Islet of Langerhans (tissue), 1 donor: ENCODE measurements around the gene IL1RAPL1.

Experiments
- FAIRE-seq: peaks from one replicate; lab custom pipeline; 2011; peaks lifted over from hg19 to GRCh38; lab: Jason Lieb, UNC

The IL1RAPL1 gene

DNA sequence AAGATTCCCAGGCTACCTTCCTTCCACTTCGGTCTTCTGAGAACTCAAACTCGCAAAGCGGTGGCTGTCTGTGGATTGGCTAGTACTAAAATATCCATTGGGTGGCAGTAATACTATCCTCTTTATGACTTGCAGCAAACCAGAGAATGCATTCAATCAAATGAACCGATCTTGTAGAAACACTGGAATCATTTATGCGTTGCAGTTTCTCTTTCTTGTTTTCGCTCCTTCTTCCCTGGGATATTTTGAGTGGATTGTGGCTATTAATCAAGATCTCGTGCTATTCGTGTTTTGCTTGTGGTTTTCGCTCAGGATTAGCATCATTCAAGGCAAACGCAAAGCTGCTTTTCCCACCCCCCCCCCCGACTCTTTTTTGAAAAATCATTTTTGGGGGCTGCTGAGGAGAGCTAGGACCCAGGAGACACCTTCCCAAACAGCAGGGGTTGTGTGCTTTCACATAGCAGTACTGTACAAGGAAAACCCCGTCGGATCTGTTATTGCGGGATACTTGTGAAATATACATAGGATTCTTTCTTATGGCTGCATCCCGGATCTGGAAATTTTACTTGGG, at the start of gene IL1RAPL1:
IL1RAPL1 (plus strand) TSS at position 466 of the 571 bp plus-strand sequence.
- peak; percentile 98 for FAIRE-seq

DNA sequence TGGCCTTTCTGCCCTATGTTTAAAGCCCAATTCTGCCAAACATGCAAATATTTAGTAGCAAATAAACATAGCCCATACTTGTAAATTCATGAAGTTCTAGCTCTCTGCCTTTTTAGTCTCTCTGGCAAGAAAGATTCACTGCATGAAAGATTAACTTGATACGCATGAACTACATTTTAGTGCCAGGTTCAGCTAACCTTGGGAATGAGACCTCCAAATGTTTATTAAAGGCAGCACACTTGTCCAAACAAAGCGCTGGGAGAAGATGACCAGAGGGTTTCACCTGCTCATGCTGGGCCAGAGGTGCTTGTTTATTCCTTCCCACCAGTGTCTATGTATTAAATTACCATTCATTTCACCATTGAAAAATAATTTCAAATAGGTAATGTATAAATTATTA, 44.5 kb upstream of the IL1RAPL1 start:
- no peak for FAIRE-seq

DNA sequence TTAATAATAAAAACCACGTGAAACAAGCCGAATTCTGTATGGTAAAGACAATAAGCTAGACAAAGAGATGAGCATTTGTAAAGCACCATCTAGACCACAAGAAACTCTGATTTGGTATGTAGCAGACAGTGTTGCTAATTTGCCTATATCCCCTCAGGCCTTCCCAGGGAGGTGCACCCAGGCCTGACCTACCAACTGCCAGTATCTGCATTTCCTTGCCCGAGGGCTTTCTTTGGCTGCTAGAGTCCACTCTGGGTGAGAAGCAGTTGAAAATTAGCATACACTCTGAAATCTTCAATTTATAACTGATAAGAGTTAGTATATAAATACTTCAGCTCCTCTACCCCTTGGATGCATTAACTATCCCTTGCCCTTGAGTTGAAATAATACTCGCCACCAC, 37.4 kb upstream of the IL1RAPL1 start:
- no peak for FAIRE-seq

DNA sequence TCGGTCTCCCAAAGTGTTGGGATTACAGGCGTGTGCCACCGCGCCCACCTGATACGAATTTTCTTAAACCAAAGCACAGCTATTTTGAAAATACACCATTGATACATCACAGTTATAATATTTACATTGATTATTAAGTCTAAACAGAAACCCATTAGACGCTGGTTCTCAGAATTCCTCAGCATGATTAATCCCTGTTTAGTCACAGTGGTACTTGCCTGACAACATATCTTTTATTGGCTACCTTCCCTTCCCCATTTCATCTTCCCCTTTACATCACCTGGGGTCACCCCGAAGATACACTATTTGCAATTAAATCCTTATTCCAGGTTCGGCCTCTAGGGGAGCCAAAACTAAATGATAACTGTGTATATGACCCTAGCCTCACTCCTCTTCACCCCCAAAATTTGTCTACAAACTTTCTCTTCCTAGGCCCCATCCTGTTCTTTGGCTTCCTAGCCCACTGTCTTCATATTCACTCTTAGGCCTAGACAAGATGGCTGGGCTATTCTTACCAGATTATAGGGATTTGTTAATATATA, 36.8 kb upstream of the IL1RAPL1 start:
- FAIRE-seq: no peak

DNA sequence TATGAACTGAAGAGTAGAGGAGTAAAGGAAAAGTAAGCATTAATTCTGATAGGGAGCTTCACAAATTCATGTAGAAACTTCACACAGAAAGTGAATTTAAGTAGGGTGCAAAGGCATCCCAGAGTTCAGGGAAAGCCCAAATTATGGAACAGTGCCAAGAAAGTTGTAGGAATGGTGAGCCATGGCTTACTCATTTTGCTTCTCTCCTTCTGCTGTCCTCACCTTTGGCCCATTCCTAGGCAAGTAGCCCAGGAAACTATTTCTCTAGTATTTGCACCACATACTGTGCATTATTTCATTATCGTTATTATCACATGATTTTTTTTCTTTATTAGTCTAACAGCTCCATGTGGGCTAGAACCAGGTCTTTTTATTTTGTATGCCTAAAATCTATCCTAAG, 34.9 kb upstream of the IL1RAPL1 start:
- FAIRE-seq: no peak

DNA sequence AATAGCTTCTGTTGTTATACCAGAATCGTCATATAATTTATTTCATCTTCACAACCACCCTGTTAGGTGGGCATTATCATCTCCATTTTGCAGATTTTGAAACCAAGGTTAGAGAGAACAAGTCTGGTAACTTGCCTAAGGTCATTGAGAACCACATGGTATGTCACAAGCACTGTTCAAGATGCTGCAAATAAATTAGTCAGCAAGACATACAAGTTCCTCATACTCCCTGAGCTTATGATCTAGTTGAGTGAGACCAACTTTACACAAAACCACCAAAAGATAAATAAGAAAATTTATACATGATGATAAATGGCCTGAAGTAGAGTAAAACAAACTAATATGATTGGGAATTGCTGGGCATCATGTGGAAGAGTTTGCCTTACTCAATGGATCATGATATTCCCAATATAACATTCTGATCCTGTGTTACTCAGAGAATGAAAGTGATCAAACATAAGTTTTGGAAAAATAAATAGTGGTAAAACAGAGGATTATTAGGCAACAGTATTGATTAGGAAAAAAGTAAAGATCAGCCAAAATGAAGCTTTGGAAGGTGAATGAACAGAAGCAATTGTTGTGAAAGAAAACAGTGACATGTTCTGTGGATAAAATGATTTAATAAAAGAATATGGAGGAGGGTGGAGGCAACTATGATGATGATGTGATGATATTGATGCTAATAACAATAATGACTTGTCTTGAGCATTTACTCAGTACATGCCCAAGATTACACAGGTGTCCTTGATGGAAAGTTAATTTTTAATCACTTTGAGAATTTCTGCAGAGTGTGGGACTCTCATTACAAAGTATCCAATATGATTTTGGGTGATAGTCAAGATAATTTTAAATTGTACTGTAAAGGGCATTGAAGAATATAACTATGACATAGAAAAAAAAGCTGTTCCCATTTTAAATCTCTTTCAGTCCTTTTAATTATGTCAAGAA, 34.1 kb upstream of the IL1RAPL1 start:
- no peak for FAIRE-seq

DNA sequence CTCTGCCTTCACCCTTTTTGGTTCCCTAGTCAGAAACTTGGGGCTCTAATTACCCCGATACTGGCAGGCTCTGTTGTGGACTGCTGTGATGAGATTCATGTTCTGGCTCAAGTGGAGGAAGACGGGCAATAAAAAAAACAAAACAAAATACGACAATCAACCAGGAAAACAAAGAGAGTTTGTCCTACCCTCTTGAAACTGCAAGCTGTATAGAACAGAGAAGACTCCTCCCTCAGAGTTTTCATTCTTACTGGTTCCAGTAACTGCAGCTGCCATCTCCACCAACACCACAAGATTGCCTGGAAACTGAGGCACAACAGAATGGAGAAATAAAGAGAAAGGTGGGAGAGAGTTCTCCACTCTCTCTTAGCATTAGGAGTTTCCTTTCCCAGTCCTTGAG, 11.1 kb upstream of the IL1RAPL1 start:
- FAIRE-seq: no peak

DNA sequence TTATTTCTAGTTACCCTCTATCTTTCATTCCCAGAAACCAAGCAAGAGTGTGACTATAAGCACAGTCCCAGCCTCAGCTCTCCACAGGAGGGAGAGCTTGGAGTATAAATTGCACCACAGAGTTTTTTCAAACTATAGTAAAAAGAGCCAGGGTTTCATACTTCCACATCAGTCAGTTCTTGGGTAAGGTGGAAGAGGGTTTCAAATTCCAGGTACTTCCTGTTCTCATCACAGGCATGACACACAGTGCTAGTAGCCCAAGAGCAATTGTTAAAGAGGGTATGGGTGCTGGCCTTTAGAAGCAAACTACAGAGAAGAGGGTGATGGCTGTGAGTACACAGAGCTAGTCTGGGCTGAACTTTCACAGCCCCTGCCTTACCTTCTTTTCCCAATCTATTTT, 5.7 kb upstream of the IL1RAPL1 start:
- no peak for FAIRE-seq

DNA sequence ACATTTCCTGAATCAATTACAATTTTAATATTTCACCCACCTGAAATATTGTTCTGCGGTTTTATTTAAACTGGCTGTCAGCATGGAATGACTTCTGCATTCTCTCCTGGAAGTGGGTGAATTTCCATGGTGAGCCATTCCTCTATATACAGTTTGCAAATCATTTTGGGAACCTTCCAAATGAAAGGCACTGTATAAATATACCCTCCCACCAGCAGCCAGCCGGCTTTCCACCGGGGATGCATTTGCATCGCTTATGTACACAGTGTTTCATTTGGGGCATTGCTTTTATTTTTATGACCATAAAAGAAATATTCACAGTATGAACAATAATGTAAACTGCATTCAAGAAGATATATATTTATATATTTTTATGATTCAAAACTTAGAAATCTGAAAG, 4.7 kb upstream of the IL1RAPL1 start:
- no peak for FAIRE-seq

DNA sequence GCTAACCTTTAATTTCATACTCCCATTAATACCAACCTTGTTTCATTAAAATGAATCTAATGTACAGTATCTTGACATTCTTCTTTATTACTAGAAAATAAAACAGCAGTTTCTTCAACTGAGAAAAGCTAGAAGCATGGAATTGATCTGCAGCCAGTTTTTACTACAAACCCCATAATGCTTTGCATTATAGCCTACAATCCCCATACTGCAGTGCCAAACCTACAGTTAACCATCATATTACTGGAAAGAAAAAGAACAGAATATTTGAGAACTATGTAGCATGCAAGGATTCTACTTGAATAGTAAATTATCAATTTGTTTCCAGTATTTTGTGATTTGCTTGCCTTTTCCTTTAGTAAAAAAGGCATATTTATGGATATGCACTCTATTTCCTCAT, 3.2 kb upstream of the IL1RAPL1 start:
- FAIRE-seq: no peak

DNA sequence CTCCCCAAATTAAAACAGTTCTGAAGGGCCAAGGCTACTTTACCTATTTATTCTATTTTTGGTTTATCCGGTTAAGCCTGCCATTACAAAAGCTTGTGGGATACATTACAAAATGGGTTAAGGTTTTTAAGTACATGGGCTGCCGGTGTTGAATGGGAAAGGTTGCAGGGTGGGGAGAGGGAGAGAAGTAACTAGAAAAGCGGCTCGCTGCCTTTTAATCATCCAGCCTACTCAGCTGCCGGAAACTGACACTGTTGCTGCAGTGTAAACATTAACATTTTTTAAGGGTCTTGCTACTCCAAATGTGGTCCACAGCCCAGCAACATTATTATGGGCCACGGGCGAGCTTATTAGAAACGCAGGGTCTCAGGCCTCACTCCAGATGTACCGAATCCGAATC, 1.5 kb upstream of the IL1RAPL1 start:
- FAIRE-seq: no peak

DNA sequence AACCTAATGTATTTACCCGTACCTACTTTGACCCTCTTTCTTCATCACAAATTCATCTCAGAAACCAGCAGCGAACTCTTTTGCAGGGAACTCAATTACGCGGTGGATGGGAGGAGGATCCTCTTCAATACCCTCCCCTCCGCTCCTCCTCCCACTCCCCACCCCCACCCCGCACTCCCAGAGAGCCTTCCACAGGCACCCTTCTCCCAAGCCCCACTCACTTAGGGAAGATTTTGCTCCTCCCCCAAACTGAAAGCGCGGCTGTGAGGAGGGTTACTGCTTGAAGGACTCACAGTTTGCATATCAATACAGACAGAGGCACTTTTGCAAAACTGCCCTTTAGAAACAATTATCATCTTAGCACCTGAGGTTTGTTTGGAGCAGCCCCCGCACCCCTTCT, 960 bp upstream of the IL1RAPL1 start:
- FAIRE-seq: no peak

DNA sequence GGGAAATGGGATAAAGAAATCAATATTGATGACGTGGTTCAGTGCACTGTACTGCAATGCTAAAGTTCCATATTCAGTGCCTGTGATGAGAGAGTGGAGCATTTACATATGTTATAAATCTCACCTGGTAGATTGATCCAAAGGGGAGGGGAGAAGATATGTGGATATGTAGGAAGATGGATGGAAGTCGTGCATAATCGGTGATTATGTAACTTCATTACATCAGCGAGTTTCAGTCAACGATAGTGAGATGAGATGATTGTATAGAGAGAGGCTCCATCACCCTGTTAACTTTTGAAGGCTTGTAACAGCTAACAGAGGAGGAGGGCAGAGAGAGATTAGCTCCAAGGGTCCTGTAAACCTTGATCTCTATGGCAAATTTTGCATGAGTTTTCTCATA, 1.8 kb downstream of the IL1RAPL1 start:
- no peak for FAIRE-seq

DNA sequence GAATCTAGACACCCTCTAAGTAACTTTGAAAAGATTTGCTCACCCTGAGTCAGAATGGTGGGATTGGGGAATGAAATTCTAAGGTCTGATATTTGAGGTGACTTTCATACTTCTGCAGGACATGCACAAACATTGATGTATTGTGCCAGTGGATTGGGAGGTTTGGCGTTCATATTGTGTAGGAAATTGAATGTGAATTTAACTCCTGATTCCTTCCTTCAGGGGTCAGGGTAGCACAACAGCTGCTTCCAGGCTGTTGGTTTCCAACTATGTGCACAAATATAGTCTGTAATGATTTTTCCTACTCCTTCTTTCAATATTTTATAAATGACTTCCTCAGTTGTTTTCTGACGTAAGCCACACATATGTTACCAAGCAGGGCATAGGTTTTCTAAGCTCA, 3.1 kb downstream of the IL1RAPL1 start:
- no peak for FAIRE-seq

DNA sequence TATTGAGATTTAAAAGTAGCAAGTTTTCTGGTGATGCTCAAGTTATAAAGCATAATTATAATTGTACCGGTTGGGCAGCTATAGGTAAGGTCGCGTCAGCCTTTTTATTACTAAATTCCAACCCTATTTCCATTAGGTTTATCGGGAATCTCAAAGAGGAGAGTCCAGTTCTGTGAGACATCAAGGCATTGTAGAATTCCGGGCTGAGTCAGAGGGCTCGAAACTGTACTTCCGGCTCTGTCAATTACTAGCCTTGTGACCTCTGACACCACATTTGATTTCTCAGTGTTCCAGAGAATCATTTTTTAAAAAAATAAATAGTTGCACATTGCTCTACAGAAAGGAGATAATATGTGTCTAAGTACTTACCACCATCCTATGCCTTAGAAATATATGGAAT, 4.3 kb downstream of the IL1RAPL1 start:
- FAIRE-seq: no peak

DNA sequence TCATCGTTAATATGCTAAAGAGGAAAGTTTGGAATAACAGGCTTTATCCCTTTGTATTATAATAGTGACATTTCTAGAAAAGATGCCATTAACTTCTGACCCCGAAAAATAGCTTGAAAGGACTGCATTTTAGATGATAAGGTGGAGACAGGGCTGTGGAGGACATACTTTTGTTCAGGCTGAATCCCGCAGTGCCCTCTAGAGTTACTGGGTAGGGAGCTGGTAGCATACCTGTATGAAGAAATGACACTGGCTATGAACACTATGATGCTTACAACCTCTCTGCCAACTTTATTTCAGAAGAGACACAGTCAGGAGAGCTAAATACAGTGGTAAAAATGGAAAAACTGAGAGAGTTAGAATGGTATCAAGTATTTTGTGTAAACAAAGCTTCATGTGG, 8.1 kb downstream of the IL1RAPL1 start:
- FAIRE-seq: no peak

DNA sequence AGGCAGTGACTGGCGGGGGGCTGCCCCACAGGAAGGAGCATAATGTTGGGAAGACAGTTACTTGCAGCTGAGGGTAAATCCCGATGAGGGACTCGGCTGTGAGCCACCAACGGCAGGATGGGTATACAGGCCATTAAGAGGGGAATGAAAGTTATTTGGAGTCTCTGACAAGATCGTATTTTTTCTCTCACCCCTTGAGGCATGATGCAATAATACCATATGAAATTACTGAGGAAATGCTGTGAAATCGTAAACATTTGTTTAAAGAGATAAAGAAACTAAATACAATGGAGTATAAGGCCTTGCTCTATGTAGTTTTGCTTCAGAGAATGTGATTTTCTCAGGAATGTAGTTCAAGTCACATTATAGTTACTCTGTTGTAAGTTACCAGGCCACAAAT, 12.7 kb downstream of the IL1RAPL1 start:
- no peak for FAIRE-seq

DNA sequence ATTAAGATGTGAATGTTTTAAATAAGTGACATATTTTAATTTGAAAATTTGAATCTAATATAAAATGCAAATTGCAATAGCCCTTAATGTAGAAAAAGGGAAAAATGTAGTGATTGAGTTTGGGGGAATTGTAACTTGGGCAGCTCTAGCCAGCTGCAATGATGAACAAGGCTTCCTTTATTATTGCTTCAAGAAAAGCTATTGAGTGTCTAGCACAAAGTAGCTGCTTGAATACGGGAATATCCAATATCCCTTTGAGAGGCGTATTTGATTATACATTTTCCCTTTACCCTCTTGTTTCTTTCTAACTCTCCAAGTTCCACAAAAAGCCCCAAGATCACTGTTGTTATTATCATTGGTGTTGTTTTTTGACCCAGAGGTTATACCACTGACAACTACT, 21.8 kb downstream of the IL1RAPL1 start:
- no peak for FAIRE-seq

DNA sequence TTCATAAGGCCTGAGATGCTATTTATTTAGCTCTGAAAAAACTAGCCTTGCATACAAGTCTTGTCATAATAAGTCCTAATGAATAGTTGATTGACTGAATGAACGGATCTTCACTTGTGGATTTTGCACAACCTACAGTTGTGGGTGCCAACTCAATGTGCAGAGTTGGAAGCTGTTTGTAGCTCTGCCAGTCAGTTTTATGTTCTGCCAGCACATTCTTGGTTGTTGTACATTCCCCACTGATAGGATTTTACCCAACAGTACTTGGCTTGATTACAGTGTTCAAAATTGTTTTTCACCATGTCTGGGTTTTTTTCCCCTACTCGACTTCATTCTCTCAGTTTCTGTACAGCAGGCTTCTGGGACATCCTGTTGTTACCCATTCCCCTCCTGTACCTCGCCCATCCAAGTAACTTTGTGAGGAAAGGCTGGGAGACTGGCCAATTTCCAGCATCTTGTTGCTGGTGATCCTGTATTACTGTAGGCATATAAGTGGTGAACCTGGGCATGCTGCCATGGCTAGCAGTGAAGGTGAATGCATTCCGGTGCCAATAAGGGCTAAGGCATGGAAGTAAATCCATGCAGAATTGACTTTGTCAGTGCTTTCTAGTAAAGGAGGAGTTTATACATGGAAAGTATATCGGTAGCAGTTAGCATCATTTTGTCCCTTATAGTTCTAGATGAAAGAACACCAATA, 22.8 kb downstream of the IL1RAPL1 start:
- FAIRE-seq: no peak

DNA sequence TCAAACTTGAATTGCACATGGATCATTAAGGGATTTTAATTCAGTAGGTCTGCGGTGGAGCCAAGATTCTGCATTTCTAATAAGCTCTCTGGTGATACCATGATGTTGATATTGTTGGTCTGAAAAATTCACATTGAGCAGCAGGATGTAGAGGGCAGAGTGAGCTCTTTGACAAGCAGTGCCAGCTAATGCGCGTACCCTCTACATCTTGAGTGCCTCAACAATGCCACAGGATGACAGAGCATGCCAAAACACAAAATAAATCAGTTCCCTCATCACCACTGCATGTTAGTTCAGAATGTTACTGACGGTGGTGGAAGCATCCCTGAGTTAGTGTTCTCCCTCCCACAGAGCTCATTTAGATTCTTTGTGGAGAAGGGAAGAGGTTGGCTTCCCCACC, 23.5 kb downstream of the IL1RAPL1 start:
- FAIRE-seq: no peak

DNA sequence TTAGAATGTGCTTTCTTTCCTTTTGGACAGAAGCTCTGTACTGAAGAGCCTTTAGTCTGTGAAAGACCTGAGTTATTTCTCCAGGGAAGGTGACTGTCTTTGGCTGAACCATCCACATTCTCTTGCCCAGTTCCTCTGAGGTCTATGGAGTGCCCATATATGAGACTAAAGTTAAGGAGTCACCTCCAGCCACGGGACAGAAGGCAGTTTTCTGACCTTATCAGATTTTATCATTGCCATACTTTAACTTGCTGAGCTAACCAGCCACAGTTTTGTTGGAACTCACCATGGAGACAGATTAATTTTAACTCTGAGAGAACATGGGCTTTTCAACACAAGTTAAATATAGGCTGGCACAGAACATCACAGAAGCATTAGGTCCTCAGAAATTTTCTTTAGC, 26.3 kb downstream of the IL1RAPL1 start:
- FAIRE-seq: no peak

DNA sequence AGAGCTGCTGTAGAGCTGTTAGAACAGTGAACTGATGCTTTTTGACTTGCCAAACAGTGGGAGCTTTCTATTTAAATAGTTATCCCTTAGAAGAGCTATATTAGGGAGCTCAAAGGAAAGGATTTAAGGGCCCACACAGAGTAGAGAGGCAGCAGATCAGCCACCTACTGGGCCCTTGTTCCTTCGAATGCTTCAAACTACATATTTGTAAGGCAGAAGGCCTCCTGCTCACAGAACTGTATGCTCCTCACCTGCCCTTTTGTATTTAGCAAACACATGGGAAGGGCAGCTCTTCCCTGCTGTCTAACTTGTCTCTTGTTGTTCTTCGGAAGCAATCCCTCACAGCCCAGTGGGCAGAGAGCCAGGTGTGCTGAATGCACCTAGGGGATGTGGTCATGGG, 38.0 kb downstream of the IL1RAPL1 start:
- FAIRE-seq: no peak

DNA sequence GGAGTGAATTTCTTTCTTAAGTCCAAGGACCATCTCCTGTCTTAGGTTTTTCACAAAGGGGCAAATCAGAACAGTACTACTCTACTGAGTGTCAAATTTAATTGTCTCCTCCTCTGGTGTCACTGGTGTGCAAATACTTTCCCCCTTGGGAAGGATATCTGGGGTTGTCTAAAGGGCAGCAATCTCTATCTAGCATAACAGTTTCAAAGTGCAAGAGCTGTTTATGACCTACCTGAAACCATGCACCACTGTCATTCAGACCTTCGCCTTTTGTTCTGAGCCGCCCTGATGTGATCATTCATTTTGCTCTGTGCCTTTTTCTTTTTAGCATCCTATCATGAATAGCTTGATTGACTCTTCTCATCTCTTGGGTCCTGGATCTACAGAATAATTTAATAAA, 39.3 kb downstream of the IL1RAPL1 start:
- FAIRE-seq: no peak
